WTC11 (cell line): Measurements from ENCODE around the gene ATP8B3.

Experiments
- TF ChIP-seq, protein P1 (sequence below): fragments of 200-600 bp; IDR thresholded peaks from 2 replicates; pipeline ENCODE4 v1.8.0; 2022; ENCODE audit warnings: antibody characterized with exemption
- TF ChIP-seq, protein P2 (sequence below): sonication (generic); formaldehyde crosslinking; IDR thresholded peaks from 2 replicates; pipeline ENCODE4 v1.8.1; 2023; ENCODE audit warnings: mild to moderate bottlenecking, missing genetic modification reagents, moderate library complexity
- TF ChIP-seq, protein P3 (sequence below): sonication (generic); formaldehyde crosslinking; IDR thresholded peaks from 2 replicates; pipeline ENCODE4 v1.8.1; 2023; ENCODE audit warnings: mild to moderate bottlenecking, missing genetic modification reagents

DNA sequence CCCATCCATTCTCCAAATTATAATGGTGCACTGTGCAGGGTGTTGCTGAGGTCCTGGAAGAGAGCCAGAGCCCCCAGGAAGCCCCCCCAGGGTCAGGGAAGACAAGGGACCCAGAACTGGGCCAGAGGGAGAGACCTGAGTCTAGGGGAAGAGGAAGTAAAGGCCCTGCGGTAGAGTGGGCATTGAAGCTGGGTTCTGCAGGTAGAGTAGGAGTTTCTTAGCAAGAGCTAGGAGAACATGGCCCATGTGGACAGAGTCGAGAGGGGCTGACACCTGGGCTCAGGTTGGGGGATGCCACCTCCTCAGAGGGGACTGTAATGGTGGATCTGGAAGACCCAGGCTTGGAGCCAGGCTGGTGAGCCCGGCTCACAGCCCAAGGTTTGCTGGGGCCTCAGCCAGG, 75.8 kb downstream of the ATP8B3 start:
- TF ChIP-seq, protein P1, sequence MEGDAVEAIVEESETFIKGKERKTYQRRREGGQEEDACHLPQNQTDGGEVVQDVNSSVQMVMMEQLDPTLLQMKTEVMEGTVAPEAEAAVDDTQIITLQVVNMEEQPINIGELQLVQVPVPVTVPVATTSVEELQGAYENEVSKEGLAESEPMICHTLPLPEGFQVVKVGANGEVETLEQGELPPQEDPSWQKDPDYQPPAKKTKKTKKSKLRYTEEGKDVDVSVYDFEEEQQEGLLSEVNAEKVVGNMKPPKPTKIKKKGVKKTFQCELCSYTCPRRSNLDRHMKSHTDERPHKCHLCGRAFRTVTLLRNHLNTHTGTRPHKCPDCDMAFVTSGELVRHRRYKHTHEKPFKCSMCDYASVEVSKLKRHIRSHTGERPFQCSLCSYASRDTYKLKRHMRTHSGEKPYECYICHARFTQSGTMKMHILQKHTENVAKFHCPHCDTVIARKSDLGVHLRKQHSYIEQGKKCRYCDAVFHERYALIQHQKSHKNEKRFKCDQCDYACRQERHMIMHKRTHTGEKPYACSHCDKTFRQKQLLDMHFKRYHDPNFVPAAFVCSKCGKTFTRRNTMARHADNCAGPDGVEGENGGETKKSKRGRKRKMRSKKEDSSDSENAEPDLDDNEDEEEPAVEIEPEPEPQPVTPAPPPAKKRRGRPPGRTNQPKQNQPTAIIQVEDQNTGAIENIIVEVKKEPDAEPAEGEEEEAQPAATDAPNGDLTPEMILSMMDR, result no peak
- TF ChIP-seq, protein P2, sequence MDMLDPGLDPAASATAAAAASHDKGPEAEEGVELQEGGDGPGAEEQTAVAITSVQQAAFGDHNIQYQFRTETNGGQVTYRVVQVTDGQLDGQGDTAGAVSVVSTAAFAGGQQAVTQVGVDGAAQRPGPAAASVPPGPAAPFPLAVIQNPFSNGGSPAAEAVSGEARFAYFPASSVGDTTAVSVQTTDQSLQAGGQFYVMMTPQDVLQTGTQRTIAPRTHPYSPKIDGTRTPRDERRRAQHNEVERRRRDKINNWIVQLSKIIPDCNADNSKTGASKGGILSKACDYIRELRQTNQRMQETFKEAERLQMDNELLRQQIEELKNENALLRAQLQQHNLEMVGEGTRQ (CRISPR knock-in tag), result no peak
- TF ChIP-seq, protein P3, sequence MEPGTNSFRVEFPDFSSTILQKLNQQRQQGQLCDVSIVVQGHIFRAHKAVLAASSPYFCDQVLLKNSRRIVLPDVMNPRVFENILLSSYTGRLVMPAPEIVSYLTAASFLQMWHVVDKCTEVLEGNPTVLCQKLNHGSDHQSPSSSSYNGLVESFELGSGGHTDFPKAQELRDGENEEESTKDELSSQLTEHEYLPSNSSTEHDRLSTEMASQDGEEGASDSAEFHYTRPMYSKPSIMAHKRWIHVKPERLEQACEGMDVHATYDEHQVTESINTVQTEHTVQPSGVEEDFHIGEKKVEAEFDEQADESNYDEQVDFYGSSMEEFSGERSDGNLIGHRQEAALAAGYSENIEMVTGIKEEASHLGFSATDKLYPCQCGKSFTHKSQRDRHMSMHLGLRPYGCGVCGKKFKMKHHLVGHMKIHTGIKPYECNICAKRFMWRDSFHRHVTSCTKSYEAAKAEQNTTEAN (CRISPR knock-in tag), result no peak
